Measurements from ENCODE around the gene ARHGEF40.

ARHGEF40 gene

DNA sequence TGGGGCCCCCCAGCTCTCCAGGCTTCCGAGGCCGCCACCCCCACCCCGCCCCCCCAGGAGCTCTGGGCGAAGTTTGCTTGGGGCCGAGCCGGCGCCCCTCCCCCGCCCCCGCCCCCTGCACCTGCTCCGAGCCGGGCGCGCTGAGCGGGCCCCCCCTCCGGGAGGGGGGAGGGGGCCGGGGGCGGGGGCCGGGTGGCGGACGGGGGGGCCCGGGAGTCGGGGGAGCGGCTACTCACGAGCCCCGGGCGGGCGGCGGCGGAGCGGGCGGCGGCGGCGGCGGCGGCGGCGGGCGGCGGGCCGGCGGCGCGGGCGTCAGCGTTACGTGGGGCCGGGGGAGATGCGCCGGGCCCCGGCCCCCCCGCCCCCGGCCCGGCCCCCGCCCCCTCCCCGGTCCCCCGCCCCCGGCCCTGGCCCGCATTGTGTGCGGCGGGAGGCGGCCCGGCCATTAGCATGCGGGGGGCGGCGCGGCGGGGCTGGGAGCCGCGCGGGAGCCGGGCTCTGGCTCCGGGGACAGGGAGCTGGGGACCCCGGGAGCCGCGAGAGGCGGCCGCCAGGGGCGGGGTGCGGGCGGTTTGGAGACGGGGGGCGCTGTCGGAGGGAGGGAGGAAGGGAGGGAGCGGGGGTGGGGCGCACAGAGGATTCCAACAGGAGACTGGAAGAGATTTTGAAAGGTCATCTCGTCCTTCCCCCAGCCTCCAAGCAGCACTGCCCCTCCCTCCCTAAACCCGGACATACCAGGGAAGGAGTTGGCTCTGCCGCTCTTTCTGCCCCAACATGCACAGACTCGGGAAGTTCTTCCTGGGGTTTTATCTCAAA lies 28.2 kb downstream of the ARHGEF40 start, which contains the start of gene ZNF219:
ZNF219 (minus strand) TSS at position 580 of the 816 bp plus-strand sequence. CDS start 5,064 bp downstream, outside the sequence.
- no peak for DNase-seq (ENCODE audit: low read depth)
- H3K4me3 ChIP-seq (ENCODE audit: control insufficient read depth, low read depth, low read length) = peak within 1 kb of the TSS; percentile 60
- no peak for TF ChIP-seq CTCF (IDR thresholded peaks at IDR 0.05; ENCODE audit: control insufficient read depth, insufficient read depth, low read depth, low read length, missing control alignments)

- DNase-seq (ENCODE audit: low read depth) = no peak
- no peak for TF ChIP-seq CTCF (IDR thresholded peaks at IDR 0.05; ENCODE audit: control insufficient read depth, insufficient read depth, low read depth, low read length, missing control alignments)
These were observed 28.9 kb downstream of the ARHGEF40 start for GRCh38 chr14:21098892-21099595.

GRCh38 chr14:21099596-21099985 lies 29.5 kb downstream of the ARHGEF40 start:
- no peak for TF ChIP-seq CTCF (IDR thresholded peaks at IDR 0.05; ENCODE audit: control insufficient read depth, insufficient read depth, low read depth, low read length, missing control alignments)
- H3K4me3 ChIP-seq (ENCODE audit: control insufficient read depth, low read depth, low read length) = no peak overlapping the region
- DNase-seq (ENCODE audit: low read depth) = no peak

More at GRCh38 chr14:21098892-21099595, 28.9 kb downstream of the ARHGEF40 start:
- peak overlapping the region; percentile 60 for H3K4me3 ChIP-seq (ENCODE audit: control insufficient read depth, low read depth, low read length)

GRCh38 chr14:21100931-21101330 lies 30.8 kb downstream of the ARHGEF40 start, which contains the start of gene TMEM253:
TMEM253 (plus strand) TSS chr14:21101066; CDS start chr14:21101344, 278 bp downstream.
- no peak for TF ChIP-seq CTCF (IDR thresholded peaks at IDR 0.05; ENCODE audit: control insufficient read depth, insufficient read depth, low read depth, low read length, missing control alignments)
- DNase-seq (ENCODE audit: low read depth) = no peak
- H3K4me3 ChIP-seq (ENCODE audit: control insufficient read depth, low read depth, low read length) = no peak within 1 kb of the TSS

GRCh38 chr14:21101802-21102413 lies 31.8 kb downstream of the ARHGEF40 start:
- H3K4me3 ChIP-seq (ENCODE audit: control insufficient read depth, low read depth, low read length) = no peak overlapping the region
- no peak for DNase-seq (ENCODE audit: low read depth)
- no peak for TF ChIP-seq CTCF (IDR thresholded peaks at IDR 0.05; ENCODE audit: control insufficient read depth, insufficient read depth, low read depth, low read length, missing control alignments)
